GM18511 (cell line): Measurements from ENCODE around the gene CCDC85B.

ENCODE experiments used
- ATAC-seq: cut with Tn5 transposase; IDR thresholded peaks from one replicate; pipeline ENCODE4 v1.9.1; 2021; ENCODE audit warnings: mild to moderate bottlenecking, moderate library complexity; ENCODE audit not compliant: unreplicated experiment

The CCDC85B gene

GRCh38 chr11:65868076-65868667 is 22.3 kb upstream of the CCDC85B start:
- no peak for ATAC-seq

- no peak for ATAC-seq
These were observed 21.6 kb upstream of the CCDC85B start for GRCh38 chr11:65868907-65869306.

GRCh38 chr11:65869643-65870306 is 20.7 kb upstream of the CCDC85B start:
- ATAC-seq: no peak

GRCh38 chr11:65870307-65870658 is 20.2 kb upstream of the CCDC85B start:
- no peak for ATAC-seq

GRCh38 chr11:65870706-65871681 is 19.5 kb upstream of the CCDC85B start:
- no peak for ATAC-seq

- no peak for ATAC-seq
These were observed 18.5 kb upstream of the CCDC85B start for GRCh38 chr11:65871811-65872548.

GRCh38 chr11:65872586-65873317 is 17.7 kb upstream of the CCDC85B start, which contains the start of gene EFEMP2:
EFEMP2 (minus strand) TSS chr11:65872800; CDS start chr11:65872354, 446 bp downstream.
- no peak for ATAC-seq

GRCh38 chr11:65873318-65874156 is 16.9 kb upstream of the CCDC85B start:
- peak; percentile 83 for ATAC-seq

GRCh38 chr11:65879617-65880016 is 10.9 kb upstream of the CCDC85B start, which contains the start of gene CTSW:
CTSW (plus strand) TSS chr11:65879837; CDS start chr11:65879855, 18 bp downstream.
- ATAC-seq: no peak

- ATAC-seq: no peak
These were observed 10.4 kb upstream of the CCDC85B start for GRCh38 chr11:65880027-65880426.

- no peak for ATAC-seq
These were observed 9.5 kb upstream of the CCDC85B start for GRCh38 chr11:65880844-65881421.

GRCh38 chr11:65882120-65883057 is 8.1 kb upstream of the CCDC85B start:
- ATAC-seq: no peak

GRCh38 chr11:65883058-65883761 is 7.3 kb upstream of the CCDC85B start:
- no peak for ATAC-seq

GRCh38 chr11:65883786-65884715 is 6.4 kb upstream of the CCDC85B start:
- ATAC-seq: no peak

- ATAC-seq: no peak
These were observed 5.8 kb upstream of the CCDC85B start for GRCh38 chr11:65884716-65885092.

- ATAC-seq: no peak
These were observed 5.2 kb upstream of the CCDC85B start for GRCh38 chr11:65885231-65885630.
